Trophoblast cell (in vitro differentiated cells and primary cell): ENCODE results near the gene ZBTB16.

ENCODE experiments used
- DNase-seq, 2 donors: peaks; one replicate each; pipeline ENCODE4 v3.0.0-alpha.2; 2016
- H2AFZ ChIP-seq: 2 replicates; pipeline ENCODE4 v1.6.1; 2013; ENCODE audit warnings: low read length, moderate library complexity, mild to moderate bottlenecking; ENCODE audit not compliant: insufficient read depth, poor library complexity
- H2AK5ac ChIP-seq: 2 replicates; pipeline ENCODE4 v1.6.1; 2013; ENCODE audit warnings: mild to moderate bottlenecking, low read length
- H2BK120ac ChIP-seq: 2 replicates; pipeline ENCODE4 v1.6.1; 2013; ENCODE audit warnings: low read length, mild to moderate bottlenecking, moderate library complexity; ENCODE audit not compliant: insufficient read depth, poor library complexity
- H2BK12ac ChIP-seq: 2 replicates; pipeline ENCODE4 v1.6.1; 2013; ENCODE audit warnings: mild to moderate bottlenecking, low read length, moderate library complexity
- H2BK5ac ChIP-seq: 2 replicates; pipeline ENCODE4 v1.6.1; 2013; ENCODE audit warnings: low read length, low read depth, moderate library complexity, mild to moderate bottlenecking; ENCODE audit not compliant: poor library complexity
- H3K14ac ChIP-seq: 2 replicates; pipeline ENCODE4 v1.6.1; 2013; ENCODE audit warnings: mild to moderate bottlenecking, low read length
- H3K18ac ChIP-seq: 2 replicates; pipeline ENCODE4 v1.6.1; 2013; ENCODE audit warnings: mild to moderate bottlenecking, low read length
- H3K23ac ChIP-seq: 2 replicates; pipeline ENCODE4 v1.6.1; 2013; ENCODE audit warnings: low read length
- H3K27ac ChIP-seq: 2 replicates; pipeline ENCODE4 v1.5.1; 2013; ENCODE audit warnings: low read depth, mild to moderate bottlenecking, inconsistent platforms, low read length, moderate library complexity
- H3K27me3 ChIP-seq: 2 replicates; pipeline ENCODE4 v1.6.1; 2013; ENCODE audit warnings: inconsistent platforms, mild to moderate bottlenecking, low read length, moderate library complexity; ENCODE audit not compliant: insufficient read depth
- H3K36me3 ChIP-seq, 2 experiments: 1 replicate in 1 of 2; 2 replicates in 1 of 2; pipeline ENCODE4 v1.6.1; 2013; ENCODE audit warnings: low read length in 2 of 2, mild to moderate bottlenecking in 2 of 2, moderate library complexity in 1 of 2; ENCODE audit not compliant: insufficient read depth in 2 of 2, control insufficient read depth in 1 of 2
- H3K4ac ChIP-seq: 2 replicates; pipeline ENCODE4 v1.6.1; 2013; ENCODE audit warnings: low read depth, mild to moderate bottlenecking, low read length, moderate library complexity
- H3K4me1 ChIP-seq, 2 experiments: 1 replicate in 1 of 2; 2 replicates in 1 of 2; pipeline ENCODE4 v1.6.1; 2013; ENCODE audit warnings: low read length in 2 of 2, mild to moderate bottlenecking in 2 of 2, moderate library complexity in 1 of 2; ENCODE audit not compliant: insufficient read depth in 2 of 2, control insufficient read depth in 1 of 2
- H3K4me2 ChIP-seq: 2 replicates; pipeline ENCODE4 v1.6.1; 2013; ENCODE audit warnings: inconsistent platforms, mild to moderate bottlenecking, low read length, moderate library complexity
- H3K4me3 ChIP-seq: 2 replicates; pipeline ENCODE4 v1.5.1; 2013; ENCODE audit warnings: mild to moderate bottlenecking, low read depth, low read length, inconsistent platforms
- H3K79me1 ChIP-seq: one replicate; pipeline ENCODE4 v1.6.1; 2013; ENCODE audit warnings: low read length
- H3K79me2 ChIP-seq: 2 replicates; pipeline ENCODE4 v1.6.1; 2013; ENCODE audit warnings: low read length, mild to moderate bottlenecking; ENCODE audit not compliant: control insufficient read depth, insufficient read depth, poor library complexity
- H3K9ac ChIP-seq: 2 replicates; pipeline ENCODE4 v1.6.1; 2013; ENCODE audit warnings: mild to moderate bottlenecking, low read length
- H3K9me3 ChIP-seq: 2 replicates; pipeline ENCODE4 v1.6.1; 2013; ENCODE audit warnings: low read depth, mild to moderate bottlenecking, control low read depth, inconsistent platforms, low read length; ENCODE audit not compliant: insufficient read depth
- H4K12ac ChIP-seq: 2 replicates; pipeline ENCODE4 v1.6.1; 2013; ENCODE audit warnings: low read depth, mild to moderate bottlenecking, low read length, moderate library complexity
- H4K8ac ChIP-seq: 2 replicates; pipeline ENCODE4 v1.6.1; 2013; ENCODE audit warnings: low read depth, mild to moderate bottlenecking, low read length, moderate library complexity
- H4K91ac ChIP-seq: one replicate; pipeline ENCODE4 v1.6.1; 2013; ENCODE audit warnings: low read depth, mild to moderate bottlenecking, low read length, moderate library complexity
- WGBS: extraction: QIAGEN DNeasy Blood & Tissue Kit; methylation state at CpG from one replicate; pipeline ENCODE4 v1.1.7; 2013; ENCODE audit warnings: missing lambda C conversion rate; ENCODE audit not compliant: insufficient read length, insufficient coverage; ENCODE audit errors: extremely low coverage; 5-methylcytosine and 5-hydroxymethylcytosine counted together

Gene ZBTB16

DNA sequence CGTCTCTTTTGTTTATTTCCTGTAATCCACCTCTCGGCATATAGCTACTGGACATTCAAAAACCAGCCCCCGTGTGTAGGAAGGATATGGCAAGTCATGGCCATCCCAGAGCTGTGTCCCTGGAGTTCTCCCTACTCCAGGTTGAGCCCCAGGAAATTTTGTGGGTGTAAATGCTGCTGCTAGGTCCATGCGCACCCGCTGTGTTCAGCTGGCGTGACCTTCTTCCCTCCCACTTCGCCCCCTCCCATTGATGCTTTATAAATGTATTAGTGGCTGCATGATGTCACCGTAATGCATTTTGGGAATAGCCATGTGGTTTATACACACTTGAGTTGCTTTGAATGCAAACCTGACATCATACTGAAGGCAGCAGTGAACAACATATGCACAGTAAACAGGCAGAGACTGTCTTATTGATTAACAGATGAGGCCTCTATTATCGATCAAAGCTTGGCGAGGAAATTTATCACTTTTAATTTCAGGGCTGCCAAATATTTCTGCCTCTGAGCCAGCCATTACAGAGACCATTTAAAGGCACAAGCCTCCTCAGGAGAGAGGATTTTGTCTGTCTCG, 123.0 kb downstream of the ZBTB16 start:
- no peak overlapping the region for H3K27ac ChIP-seq
- H3K36me3 ChIP-seq = no peaks in the 10 kb centered on the region
- no peak overlapping the region for H2AFZ ChIP-seq
- H3K4ac ChIP-seq = no peak overlapping the region
- no peak overlapping the region for H2BK12ac ChIP-seq
- no peak overlapping the region for H4K91ac ChIP-seq
- H4K8ac ChIP-seq = no peak overlapping the region
- no peak overlapping the region for H2BK120ac ChIP-seq
- no CpG with 5 or more reads among the region's 11 CpGs for WGBS
- H3K79me2 ChIP-seq = no peaks in the 10 kb centered on the region
- DNase-seq = no peak
- H3K9ac ChIP-seq = no peak overlapping the region
- H3K18ac ChIP-seq = no peak overlapping the region
- H3K4me3 ChIP-seq = no peak overlapping the region
- no peak overlapping the region for H2BK5ac ChIP-seq
- no peak overlapping the region for H3K14ac ChIP-seq
- no peak overlapping the region for H2AK5ac ChIP-seq
- H3K9me3 ChIP-seq = peaks cover 5% of the 10 kb centered on the region
- H4K12ac ChIP-seq = no peak overlapping the region
- H3K27me3 ChIP-seq = no peaks in the 10 kb centered on the region
- H3K4me1 ChIP-seq = peaks cover 4 to 14% of the 10 kb centered on the region in 2 experiments
- H3K23ac ChIP-seq = no peak overlapping the region
- no peak overlapping the region for H3K4me2 ChIP-seq
- H3K79me1 ChIP-seq = no peaks in the 10 kb centered on the region

- H3K36me3 ChIP-seq = no peaks in the 10 kb centered on the region
- H3K23ac ChIP-seq = no peak overlapping the region
- peaks cover 4 to 14% of the 10 kb centered on the region in 2 experiments for H3K4me1 ChIP-seq
- no peak overlapping the region for H3K9ac ChIP-seq
- H3K79me1 ChIP-seq = no peaks in the 10 kb centered on the region
- no peak overlapping the region for H3K4ac ChIP-seq
- no peak for DNase-seq
- no peak overlapping the region for H2BK5ac ChIP-seq
- H2BK120ac ChIP-seq = no peak overlapping the region
- no peaks in the 10 kb centered on the region for H3K79me2 ChIP-seq
- no peak overlapping the region for H3K4me2 ChIP-seq
- no CpG with 5 or more reads among the region's 15 CpGs for WGBS
- H2AFZ ChIP-seq = no peak overlapping the region
- H4K8ac ChIP-seq = no peak overlapping the region
- no peak overlapping the region for H2BK12ac ChIP-seq
- no peaks in the 10 kb centered on the region for H3K27me3 ChIP-seq
- no peak overlapping the region for H3K27ac ChIP-seq
- no peak overlapping the region for H4K91ac ChIP-seq
- no peak overlapping the region for H3K14ac ChIP-seq
- no peak overlapping the region for H2AK5ac ChIP-seq
- no peak overlapping the region for H4K12ac ChIP-seq
- H3K18ac ChIP-seq = no peak overlapping the region
- H3K9me3 ChIP-seq = peaks cover 7% of the 10 kb centered on the region
- no peak overlapping the region for H3K4me3 ChIP-seq
Observed at GRCh38 chr11:114183044-114183511, 123.6 kb downstream of the ZBTB16 start.

GRCh38 chr11:114185436-114185835, 125.9 kb downstream of the ZBTB16 start:
- H3K27me3 ChIP-seq = no peaks in the 10 kb centered on the region
- no peaks in the 10 kb centered on the region for H3K79me2 ChIP-seq
- no peaks in the 10 kb centered on the region for H3K79me1 ChIP-seq
- H2BK5ac ChIP-seq = no peak overlapping the region
- H3K14ac ChIP-seq = no peak overlapping the region
- H2AK5ac ChIP-seq = no peak overlapping the region
- no peak overlapping the region for H4K8ac ChIP-seq
- H3K9ac ChIP-seq = no peak overlapping the region
- no peak overlapping the region for H3K4ac ChIP-seq
- no peak overlapping the region for H3K18ac ChIP-seq
- H3K36me3 ChIP-seq = no peaks in the 10 kb centered on the region
- no peak overlapping the region for H4K12ac ChIP-seq
- no peak overlapping the region for H2AFZ ChIP-seq
- no CpG with 5 or more reads among the region's 6 CpGs for WGBS
- DNase-seq = no peak
- H3K4me1 ChIP-seq = peaks cover 0 to 7% of the 10 kb centered on the region in 2 experiments
- H3K9me3 ChIP-seq = peaks cover 5% of the 10 kb centered on the region
- no peak overlapping the region for H2BK120ac ChIP-seq
- H3K4me3 ChIP-seq = no peak overlapping the region
- no peak overlapping the region for H3K4me2 ChIP-seq
- no peak overlapping the region for H3K23ac ChIP-seq
- no peak overlapping the region for H2BK12ac ChIP-seq
- no peak overlapping the region for H3K27ac ChIP-seq
- H4K91ac ChIP-seq = no peak overlapping the region

DNA sequence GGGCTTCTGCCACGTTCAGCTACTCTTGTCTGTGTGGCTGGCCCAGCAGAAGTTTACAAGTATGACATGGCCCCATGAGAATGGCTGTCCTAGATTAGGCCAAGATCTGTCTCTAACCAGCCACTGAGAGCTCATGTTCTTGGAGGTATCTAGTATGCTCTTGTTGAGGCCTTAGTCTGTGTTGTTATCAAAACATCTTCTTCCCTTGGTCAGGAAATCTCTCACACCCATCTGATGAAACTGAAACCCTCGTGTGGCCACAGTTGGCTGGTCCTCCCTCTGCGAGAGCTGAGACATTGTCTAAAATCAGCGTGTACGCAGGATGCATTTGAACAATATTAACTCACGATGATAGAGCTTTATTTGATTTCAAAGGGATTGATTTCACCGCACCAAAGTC, 127.7 kb downstream of the ZBTB16 start:
- Histone ChIP-seq H2AFZ (no peak overlapping the region), H2AK5ac (no peak overlapping the region), H3K79me1 (no peaks in the 10 kb centered on the region), H2BK5ac (no peak overlapping the region), H2BK120ac (no peak overlapping the region), H3K9ac (no peak overlapping the region), H3K36me3 (no peaks in the 10 kb centered on the region), H3K23ac (no peak overlapping the region), H3K9me3 (peaks cover 6% of the 10 kb centered on the region), H2BK12ac (no peak overlapping the region), H4K12ac (no peak overlapping the region), H4K91ac (no peak overlapping the region), H3K14ac (no peak overlapping the region), H3K27me3 (no peaks in the 10 kb centered on the region), H4K8ac (no peak overlapping the region), H3K4me1 (peaks cover 0 to 6% of the 10 kb centered on the region in 2 experiments), H3K27ac (no peak overlapping the region), H3K4ac (no peak overlapping the region), H3K4me3 (no peak overlapping the region), H3K4me2 (no peak overlapping the region), H3K79me2 (no peaks in the 10 kb centered on the region), H3K18ac (no peak overlapping the region)
- WGBS = no CpG with 5 or more reads among the region's 7 CpGs
- DNase-seq = no peak
